SKM-1 treated with dmso at 0.1 percent for 144 hours (cell line): Measurements from ENCODE around the gene L3MBTL3.
"Not testable (repeated sequence)": the region's sequence is repeated elsewhere in the genome, so short reads cannot be mapped to it uniquely, and the experiment has no call there.

Experiments
- DNase-seq: peaks from one replicate; lab custom pipeline; 2025; ENCODE audit not compliant: unreplicated experiment; lab: John Stamatoyannopoulos, UW

The L3MBTL3 gene

DNA sequence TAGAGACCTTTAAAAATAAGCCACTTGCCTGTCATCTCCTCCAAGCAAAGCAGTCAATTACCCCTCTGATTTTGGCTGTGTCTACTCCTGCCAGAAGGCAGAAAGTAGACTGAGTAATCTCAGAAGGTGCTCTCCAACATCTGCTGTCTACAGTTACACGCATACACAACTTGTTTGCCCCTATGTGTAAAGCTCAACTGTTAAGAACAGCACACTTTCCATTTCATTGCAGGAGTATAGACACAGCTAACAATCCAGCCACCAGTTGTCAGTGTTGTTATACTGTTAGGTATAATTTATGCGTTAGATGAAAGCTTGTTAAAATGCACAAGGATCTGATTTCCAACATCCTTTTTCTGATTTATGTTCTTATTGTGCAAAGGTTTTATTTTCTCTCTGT is 116.2 kb downstream of the L3MBTL3 start:
- DNase-seq: no peak

DNA sequence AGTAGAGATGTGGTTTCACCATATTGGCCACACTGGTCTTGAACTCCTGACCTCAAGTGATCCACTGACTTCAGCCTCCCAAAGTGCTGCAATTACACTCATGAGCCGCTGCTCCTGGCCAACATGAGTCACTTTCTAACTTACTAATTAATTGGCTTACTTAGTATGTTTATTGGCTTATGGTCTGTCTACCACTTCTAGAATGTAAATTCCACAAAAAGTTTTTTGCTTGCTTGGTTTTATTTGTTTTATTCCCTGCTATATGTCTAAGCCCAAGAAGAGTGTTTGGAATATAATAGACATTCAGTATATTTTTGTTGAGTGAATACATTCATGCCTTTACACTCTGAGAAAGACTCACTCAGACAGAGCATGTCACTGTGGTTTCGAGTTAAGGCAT is 118.4 kb downstream of the L3MBTL3 start:
- no peak for DNase-seq

DNA sequence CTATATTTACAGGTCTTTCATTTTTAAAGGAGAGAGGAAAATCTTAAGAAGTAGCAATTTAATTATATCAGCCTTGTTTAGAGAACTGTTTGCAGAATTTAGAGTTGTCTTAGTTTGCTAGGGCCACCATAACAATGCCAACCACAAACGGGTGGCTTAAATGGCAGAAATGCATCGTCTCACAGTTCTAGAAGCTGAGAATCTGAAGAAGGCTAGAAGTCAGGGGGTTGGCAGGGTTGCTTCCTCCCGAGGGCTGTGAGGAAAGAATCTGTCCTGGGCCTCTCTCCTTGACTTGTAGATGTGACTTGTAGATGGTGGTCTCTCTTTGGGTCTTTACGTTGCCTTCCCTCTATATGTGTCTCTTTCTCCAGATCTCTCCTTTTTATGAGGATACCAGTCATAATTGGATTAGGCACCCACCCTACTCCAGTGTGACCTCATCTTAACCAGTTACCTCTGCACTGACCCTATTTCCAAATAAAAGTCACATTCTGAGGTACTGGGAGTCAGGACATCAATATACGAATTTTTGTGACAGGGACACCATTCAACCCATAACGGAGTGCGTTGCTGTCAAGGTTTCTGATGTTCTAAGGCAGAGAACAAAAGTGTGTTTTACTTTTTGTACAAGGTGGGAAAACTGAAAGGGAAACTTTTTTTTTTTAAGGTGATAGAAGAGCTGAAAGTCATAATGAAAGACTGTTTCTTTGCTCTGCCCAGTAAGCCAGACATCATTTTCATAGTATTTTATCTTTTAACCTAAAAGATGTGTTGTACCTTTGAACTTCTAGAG is 119.9 kb downstream of the L3MBTL3 start:
- DNase-seq: no peak

DNA sequence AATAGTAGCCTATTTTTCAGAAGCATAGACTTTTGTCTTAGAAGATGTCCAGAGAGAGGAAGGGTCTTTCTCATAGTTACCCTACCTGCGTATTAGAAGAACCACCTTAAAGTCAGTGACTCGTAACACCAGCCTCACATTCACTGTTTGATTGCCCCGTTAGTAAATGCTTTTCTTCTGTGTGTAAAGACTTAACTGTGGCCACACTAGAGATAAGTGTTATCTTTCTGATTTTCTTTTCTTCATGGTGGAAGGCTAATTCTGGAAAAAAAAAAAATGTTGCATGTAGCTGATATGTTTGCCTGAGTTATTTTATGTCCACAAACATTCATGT is 120.5 kb downstream of the L3MBTL3 start:
- DNase-seq: no peak

DNA sequence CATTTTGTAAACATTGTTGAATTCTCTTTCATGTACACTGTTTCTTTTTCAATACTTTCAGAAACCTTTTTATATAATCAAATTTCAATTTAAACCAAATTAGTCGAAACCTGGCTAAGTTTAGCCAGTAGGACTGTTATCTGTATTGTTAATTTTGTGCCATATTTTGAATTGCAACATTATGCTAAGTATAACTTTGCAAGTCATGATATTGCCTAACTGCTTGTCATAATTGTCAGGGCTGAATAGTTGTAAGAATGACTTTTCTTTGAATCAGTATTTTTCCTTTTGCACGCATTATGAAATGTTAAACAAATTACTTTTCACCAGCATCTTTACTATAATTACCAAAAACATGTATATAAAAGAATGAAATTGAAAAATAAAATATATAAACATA is 121.7 kb downstream of the L3MBTL3 start:
- DNase-seq: no peak

DNA sequence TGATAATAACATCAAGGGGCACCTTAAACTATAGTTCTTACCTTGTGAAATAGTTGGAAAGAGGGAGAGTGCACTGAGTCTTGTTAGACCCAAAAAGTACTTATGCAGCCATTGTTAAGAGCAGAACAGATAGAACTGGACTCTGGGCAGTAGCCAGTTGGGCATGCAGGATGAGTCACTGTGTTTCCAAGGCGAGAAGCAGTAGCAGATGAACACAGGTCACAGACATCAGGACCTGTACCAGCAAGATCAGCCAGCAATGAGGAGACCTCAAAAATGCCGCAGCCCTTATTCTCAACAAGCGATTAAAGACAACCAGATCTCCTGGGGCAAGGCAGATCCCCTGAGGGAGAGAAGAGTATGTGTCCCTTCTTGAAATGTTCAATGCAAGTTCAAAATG is 125.3 kb downstream of the L3MBTL3 start:
- no peak for DNase-seq

DNA sequence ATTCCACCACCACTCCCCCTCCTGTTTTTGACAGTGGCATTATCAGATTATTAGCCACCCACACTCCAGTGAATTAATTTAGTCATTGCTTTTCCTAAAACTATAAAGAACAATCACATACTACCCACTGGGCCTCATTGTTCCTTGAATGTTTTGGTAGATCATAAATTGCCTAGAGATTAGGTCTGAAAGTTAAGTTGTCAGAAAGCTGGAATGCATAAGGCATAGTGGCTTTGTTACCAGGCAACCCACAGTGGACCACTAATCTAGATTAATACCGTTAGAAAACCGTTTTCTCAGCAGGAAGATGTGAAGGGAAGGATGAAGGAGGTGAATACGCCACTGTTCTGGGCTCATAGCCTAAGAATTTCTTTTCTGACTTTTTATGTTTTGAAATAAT is 128.7 kb downstream of the L3MBTL3 start:
- no peak for DNase-seq

DNA sequence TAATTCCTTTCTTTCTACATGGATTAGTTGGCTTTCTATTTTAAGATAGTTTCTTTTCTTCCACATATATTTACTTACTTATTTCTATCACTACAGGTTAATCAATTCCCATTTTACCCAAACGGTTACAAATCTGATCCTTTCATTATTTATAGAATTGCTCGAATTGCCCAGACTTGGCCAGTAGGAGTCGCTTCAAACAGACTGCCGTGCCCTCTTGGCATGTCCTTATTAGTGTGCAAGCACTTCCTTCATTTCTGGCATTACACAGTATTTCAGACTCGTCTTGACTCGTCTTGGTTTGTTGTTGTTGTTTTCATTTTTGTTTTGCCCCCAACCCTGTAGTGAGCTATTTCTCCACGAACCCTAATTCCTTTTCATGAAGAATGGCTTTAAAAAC is 129.8 kb downstream of the L3MBTL3 start:
- DNase-seq: no peak

DNA sequence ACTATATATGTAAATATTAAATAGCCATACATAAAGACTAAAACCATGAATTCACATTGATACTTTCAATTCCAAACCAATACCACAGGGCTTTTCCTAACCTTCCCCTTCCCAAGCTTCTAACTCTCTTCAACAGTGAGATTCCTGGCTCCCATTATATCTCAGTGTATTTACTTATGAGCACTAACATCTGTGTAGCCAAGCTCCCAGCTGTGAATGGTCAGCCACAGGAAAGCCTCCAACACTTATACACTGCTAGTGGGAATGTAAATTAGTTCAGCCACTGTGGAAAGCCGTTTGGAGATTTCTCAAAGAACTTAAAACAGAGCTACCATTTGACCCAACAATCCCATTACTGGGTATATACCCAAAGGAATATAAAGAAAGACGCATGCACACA is 130.6 kb downstream of the L3MBTL3 start:
- DNase-seq: not testable (repeated sequence)

DNA sequence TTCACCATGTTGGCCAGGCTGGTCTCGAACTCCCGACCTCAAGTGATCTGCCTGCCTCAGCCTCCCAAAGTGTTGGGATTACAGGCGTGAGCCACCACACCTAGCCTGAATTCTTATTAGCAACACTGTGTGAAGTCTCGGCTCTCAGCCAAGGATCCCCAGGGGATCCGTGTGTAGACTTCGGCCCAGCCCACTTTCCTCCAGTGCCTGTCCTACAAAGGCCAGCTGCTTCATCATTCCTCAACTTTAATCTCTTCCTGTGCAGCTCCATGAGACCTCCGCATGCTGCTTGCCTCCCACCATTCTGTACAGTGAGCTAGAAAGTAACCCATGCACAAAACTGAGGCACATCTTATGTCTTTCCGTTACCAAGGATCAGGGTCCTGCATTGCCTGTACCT is 132.5 kb downstream of the L3MBTL3 start:
- DNase-seq: no peak

DNA sequence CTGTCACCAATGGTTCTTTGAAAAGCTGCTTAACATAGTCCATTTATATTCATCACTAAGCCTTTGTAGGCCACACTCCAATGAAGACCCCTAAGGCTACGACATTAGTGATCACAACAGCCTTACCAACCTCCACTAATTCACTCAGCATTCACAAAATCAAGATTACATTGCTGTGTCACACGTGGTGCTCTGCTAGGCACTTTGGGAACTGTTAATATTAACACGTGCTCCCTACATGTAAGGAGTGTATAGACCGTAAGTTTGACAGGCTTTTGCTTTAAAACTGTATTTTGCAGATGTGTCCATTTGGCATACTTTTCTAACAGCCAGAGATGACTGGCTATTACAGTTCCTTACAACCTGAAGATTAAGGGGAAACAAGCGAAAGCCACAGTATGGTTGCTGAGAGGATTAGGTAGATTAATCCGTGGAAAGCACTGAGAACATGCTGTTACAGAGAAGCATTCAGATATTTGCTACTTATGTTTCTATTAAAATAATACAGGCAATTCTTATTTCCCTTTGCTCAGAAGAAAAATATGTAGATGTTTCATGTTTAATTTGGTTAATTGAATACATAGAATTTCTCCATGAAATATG is 134.6 kb downstream of the L3MBTL3 start:
- DNase-seq: no peak

DNA sequence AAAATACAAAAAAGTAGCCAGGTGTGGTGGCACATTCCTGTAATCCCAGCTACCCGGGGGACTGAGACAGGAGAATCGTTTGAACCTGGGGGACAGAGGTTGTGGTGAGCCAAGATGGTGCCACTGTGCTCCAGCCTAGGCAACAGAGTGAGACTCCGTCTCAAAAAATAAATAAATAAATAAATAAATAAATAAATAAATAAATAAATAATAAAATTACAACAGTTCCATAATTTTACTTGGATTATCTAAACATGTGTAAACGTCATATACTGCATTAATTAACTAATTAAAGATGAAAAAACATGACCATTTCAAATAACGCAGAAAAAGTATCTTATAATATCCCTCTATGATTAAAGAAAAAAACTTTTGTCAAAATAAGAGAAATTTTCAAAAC is 138.5 kb downstream of the L3MBTL3 start:
- DNase-seq: no peak

DNA sequence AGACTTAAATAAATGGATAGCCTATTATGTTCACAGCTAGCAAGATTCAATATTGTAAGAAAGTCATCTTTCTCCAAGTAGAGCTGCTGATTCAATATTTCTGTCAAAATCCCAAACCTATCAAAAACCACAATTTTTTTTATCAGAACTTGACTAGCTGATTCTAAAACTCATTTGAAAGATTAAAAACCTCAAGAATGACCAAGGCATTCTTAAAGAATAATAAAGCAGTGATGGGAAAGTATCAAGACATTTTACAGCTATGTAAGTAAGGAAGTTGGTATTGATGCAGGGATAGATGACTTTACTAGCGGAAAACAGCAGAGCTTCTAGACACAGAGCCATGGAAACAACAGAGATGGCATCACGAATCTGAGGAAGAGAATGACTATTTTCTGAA is 139.7 kb downstream of the L3MBTL3 start:
- no peak for DNase-seq

DNA sequence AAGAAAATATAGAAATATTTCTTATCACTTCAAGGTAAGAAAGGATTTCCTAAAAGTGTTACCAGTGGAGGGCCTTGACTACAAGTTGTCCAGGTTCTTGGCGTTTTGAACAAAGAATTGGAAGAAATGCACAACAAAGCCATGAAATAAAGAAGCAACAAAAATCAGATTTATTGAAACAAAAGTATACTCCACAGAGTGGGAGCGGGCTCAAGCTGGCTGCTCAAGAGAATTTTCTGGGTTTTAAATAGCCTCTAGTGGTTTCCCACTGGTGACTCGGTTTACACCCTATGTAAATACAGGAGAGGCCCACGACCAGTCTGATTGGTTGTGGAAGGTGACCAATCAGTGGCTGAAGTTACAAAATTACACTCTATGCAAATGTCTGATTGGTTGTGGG is 140.2 kb downstream of the L3MBTL3 start:
- DNase-seq: no peak

DNA sequence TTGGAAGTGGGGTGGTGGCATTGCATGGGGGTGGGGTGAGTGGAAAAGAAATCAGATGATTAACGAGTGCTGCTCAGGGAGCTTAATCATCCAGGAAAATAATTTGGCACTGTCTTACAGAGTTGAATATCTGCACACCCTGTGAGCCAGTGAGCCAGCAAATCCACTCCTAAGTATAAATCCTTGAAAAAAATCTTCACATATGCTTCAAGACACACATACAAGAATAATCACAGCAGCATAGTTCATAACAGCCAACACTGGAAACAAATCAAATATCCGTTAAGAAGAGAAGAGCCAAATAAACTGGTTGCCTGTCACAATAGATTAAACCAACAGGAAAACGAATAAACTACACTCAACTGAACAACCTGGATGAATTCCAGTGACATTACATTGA is 141.6 kb downstream of the L3MBTL3 start:
- DNase-seq: no peak

DNA sequence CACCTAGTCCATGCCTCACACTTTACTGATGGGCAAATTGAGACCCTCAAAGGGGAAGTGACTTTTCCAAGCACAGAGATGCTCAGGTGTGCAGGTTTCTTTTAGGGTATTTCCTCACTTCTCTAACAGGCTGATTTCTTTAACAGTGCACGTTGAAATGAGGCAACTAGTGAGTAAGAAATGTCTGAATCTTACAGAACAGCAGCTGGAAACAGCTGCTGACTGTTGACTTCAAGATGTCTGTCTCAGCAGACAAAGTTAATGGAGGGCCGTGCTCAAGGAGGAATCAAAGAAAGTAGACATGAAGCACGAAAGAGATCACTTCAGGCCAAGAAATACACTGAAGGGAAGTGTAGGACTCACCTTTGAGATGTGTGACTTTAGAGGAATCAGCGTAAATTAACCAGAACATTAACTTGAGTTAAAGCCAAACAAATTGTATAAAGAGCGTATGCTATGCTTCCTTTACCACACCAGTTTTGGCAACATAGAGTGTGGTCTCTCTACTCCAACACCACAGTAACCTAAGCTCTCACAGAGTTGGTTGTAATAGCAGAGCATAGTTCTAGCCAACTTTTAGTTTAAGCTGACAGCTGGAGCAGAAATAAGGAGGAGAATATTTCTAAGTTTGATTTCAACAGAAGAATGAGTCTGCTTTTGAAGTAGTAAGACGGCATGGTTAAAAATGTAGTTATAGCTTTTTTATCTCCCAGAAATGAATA is 143.5 kb downstream of the L3MBTL3 start:
- no peak for DNase-seq

DNA sequence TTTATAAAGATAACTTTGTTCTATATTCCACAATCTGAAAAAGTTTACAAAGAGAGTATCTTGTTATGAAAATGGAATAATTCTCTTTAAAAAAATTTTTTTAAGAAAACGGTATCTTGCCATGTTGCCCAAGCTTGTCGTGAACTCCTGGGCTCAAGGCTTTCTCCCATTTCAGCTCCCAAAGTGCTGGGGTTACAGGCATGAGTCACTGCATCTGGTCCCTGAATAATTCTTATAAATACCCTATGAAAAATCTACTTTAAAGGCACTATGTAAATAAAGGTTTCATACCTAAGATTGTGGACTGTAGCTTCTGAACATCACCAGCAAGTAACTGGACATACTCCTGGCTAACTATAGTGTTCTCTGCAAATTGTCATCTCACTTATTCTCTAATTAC is 144.0 kb downstream of the L3MBTL3 start:
- DNase-seq: no peak

DNA sequence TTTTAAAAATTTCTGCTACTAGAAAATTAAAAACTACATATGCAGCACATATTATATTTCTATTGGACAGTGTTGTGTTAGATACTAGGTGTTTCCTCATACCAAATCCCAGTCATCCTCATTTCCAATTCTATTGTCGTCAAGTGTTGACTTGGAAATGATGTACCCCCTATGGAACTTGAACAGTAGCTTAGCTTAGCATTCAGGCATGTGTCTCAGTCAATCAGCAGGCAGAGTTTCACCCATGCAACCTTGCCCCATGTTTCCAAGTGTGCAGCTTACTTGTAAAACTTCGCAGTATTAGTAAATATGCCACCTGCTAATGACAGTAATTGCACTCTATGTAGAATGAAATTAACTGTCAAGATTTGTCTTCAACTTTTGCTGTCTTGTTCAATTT is 144.9 kb downstream of the L3MBTL3 start:
- no peak for DNase-seq

DNA sequence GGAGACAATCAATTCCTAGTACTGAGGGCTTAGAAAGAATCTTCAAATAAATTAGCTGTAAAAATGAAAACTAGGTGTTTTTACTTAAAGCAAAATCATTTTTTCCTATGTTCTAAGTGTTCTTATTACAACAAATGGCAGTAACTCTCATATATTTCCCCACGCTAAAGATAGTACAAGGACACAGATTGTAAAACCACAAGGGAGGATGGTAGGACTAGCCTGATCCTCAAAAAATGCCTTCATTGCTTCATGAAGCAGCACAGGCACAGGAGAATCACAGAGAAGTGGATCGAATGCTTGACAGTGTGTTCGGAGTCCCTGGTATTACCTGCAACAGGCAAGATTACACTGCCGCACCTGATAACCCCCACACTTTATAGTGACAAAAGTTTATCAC is 145.9 kb downstream of the L3MBTL3 start:
- DNase-seq: no peak

DNA sequence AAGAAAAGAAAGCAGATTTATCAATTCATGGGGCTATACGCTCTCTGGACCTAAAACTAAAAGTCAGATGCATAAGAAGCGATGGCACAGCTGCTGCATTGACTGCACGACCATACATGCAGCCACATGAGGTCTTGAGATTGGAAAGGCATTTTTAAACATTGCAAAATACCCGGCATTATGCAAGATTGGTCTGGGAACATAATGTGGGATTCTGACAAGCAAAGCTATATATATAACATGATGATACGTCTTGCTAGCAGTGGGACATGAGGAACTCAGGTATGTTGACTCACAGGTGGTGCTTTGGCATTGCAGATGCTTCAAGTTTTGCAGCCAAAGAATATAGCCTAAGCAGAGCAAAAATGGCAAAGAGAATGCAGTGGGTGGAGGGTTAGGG is 149.3 kb downstream of the L3MBTL3 start:
- no peak for DNase-seq

DNA sequence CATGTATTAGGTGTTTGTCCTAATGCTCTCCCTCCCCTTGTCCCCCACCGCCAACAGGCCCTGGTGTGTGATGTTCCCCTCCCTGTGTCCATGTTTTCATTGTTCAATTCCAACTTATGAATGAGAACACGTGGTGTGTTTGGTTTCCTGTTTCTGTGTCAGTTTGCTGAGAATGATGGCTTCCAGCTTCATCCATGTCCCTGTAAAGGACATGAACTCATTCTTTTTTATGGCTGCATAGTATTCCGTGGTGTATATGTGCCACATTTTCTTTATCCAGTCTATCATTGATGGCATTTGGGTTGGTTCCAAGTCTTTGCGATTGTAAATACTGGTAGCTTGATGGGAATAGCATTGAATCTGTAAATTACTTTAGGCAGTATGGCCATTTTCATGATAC is 151.8 kb downstream of the L3MBTL3 start:
- DNase-seq: not testable (repeated sequence)

DNA sequence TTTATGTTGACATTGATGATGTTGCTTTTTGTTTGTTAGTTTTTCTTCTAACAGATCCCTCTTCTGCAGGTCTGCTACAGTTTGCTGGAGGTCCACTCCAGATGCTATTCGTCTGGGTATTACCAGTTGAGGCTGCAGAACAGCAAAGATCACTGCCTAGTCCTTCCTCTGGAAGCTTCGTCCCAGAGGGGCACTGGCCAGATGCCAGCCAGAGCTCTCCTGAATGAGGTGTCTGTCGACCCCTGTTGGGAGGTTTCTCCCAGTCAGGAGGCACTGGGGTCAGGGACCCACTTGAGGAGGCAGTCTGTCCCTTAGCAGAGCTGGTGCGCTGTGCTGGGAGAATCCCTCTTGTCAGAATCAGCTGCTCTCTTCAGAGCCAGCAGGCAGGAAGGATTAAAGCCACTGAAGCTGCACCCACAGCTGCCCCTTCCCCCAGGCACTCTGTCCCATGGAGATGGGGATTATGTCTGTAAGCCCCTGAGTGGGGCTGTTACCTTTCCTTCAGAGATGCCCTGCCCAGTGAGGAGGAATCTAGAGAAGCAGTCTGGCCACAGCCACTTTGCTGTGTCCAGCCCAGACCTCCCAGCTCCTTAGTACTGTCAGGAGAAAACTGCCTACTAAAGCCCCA is 155.1 kb downstream of the L3MBTL3 start:
- not testable (repeated sequence) for DNase-seq
